HEK293 (cell line): Measurements from ENCODE around the gene WASF1.

ENCODE experiments used
- GLIS2 ChIP-seq: fragments of 450-650 bp; formaldehyde crosslinking; IDR thresholded peaks from 2 replicates; pipeline ENCODE4 v1.5.1; 2016; ENCODE audit warnings: missing biosample characterization, missing genetic modification characterization
- IKZF3 ChIP-seq: fragments of 450-650 bp; IDR thresholded peaks from 2 replicates; pipeline ENCODE4 v1.5.0; 2018; ENCODE audit warnings: missing biosample characterization, mild to moderate bottlenecking, missing genetic modification characterization, moderate library complexity
- KLF16 ChIP-seq: fragments of 450-650 bp; formaldehyde crosslinking; IDR thresholded peaks from 2 replicates; pipeline ENCODE4 v1.5.1; 2017; ENCODE audit warnings: missing biosample characterization, missing genetic modification characterization
- OVOL3 ChIP-seq: fragments of 450-650 bp; formaldehyde crosslinking; IDR thresholded peaks from 2 replicates; pipeline ENCODE4 v1.5.1; 2016; ENCODE audit warnings: missing biosample characterization, missing genetic modification characterization
- PRDM1 ChIP-seq: fragments of 450-650 bp; formaldehyde crosslinking; IDR thresholded peaks from 2 replicates; pipeline ENCODE4; 2016; ENCODE audit warnings: missing biosample characterization, missing genetic modification characterization
- PRDM10 ChIP-seq: fragments of 450-650 bp; formaldehyde crosslinking; IDR thresholded peaks from 2 replicates; pipeline ENCODE4 v1.5.1; 2016; ENCODE audit warnings: missing biosample characterization, missing genetic modification characterization
- SALL2 ChIP-seq: fragments of 450-650 bp; formaldehyde crosslinking; IDR thresholded peaks from 2 replicates; pipeline ENCODE4 v1.5.0; 2017; ENCODE audit warnings: missing biosample characterization, mild to moderate bottlenecking, missing genetic modification characterization, borderline replicate concordance
- SP2 ChIP-seq: fragments of 450-650 bp; formaldehyde crosslinking; IDR thresholded peaks from 2 replicates; pipeline ENCODE4 v1.5.1; 2016; ENCODE audit warnings: missing biosample characterization, missing genetic modification characterization
- SP3 ChIP-seq: fragments of 450-650 bp; formaldehyde crosslinking; IDR thresholded peaks from 2 replicates; pipeline ENCODE4 v1.5.1; 2016; ENCODE audit warnings: missing biosample characterization, missing genetic modification characterization
- TCF7L2 ChIP-seq: IDR thresholded peaks from 2 replicates; pipeline ENCODE4 v1.6.1; 2011; ENCODE audit warnings: low read depth, mild to moderate bottlenecking, inconsistent platforms, low read length, moderate library complexity, borderline replicate concordance
- ZEB2 ChIP-seq: fragments of 450-650 bp; formaldehyde crosslinking; IDR thresholded peaks from 2 replicates; pipeline ENCODE4 v1.5.1; 2016; ENCODE audit warnings: missing biosample characterization, missing genetic modification characterization
- ZFP69B ChIP-seq: fragments of 450-650 bp; formaldehyde crosslinking; IDR thresholded peaks from 2 replicates; pipeline ENCODE4 v1.5.1; 2016; ENCODE audit warnings: missing biosample characterization, missing genetic modification characterization
- ZNF16 ChIP-seq: fragments of 450-650 bp; formaldehyde crosslinking; IDR thresholded peaks from 2 replicates; pipeline ENCODE4 v1.5.1; 2016; ENCODE audit warnings: low read depth, missing biosample characterization, missing genetic modification characterization
- ZNF501 ChIP-seq: fragments of 450-650 bp; formaldehyde crosslinking; IDR thresholded peaks from 2 replicates; pipeline ENCODE4 v1.5.1; 2016; ENCODE audit warnings: missing biosample characterization, missing genetic modification characterization
- ZNF555 ChIP-seq: fragments of 450-650 bp; formaldehyde crosslinking; conservative IDR thresholded peaks from 2 replicates; pipeline ENCODE4 v1.5.1; 2017; ENCODE audit warnings: missing biosample characterization, mild to moderate bottlenecking, missing genetic modification characterization, inconsistent platforms
- ZNF558 ChIP-seq: fragments of 450-650 bp; formaldehyde crosslinking; IDR thresholded peaks from 2 replicates; pipeline ENCODE4 v1.5.1; 2016; ENCODE audit warnings: missing biosample characterization, missing genetic modification characterization
- ZNF561 ChIP-seq: fragments of 450-650 bp; IDR thresholded peaks from 2 replicates; pipeline ENCODE4 v1.5.1; 2018; ENCODE audit warnings: missing biosample characterization, missing genetic modification characterization, borderline replicate concordance
- ZNF600 ChIP-seq: fragments of 450-650 bp; formaldehyde crosslinking; IDR thresholded peaks from 2 replicates; pipeline ENCODE4 v1.5.1; 2016; ENCODE audit warnings: missing biosample characterization, missing genetic modification characterization
- ZNF610 ChIP-seq: fragments of 450-650 bp; formaldehyde crosslinking; IDR thresholded peaks from 2 replicates; pipeline ENCODE4 v1.5.1; 2016; ENCODE audit warnings: missing biosample characterization, missing genetic modification characterization, borderline replicate concordance
- ZNF629 ChIP-seq: fragments of 450-650 bp; formaldehyde crosslinking; IDR thresholded peaks from 2 replicates; pipeline ENCODE4 v1.5.1; 2017; ENCODE audit warnings: missing biosample characterization, missing genetic modification characterization
- ZNF654 ChIP-seq: fragments of 450-650 bp; formaldehyde crosslinking; IDR thresholded peaks from 2 replicates; pipeline ENCODE4 v1.5.1; 2016; ENCODE audit warnings: low read depth, missing biosample characterization, missing genetic modification characterization
- ZNF843 ChIP-seq: fragments of 450-650 bp; formaldehyde crosslinking; IDR thresholded peaks from 2 replicates; pipeline ENCODE4 v1.5.1; 2016; ENCODE audit warnings: missing biosample characterization, missing genetic modification characterization
- ZXDB ChIP-seq: fragments of 450-650 bp; formaldehyde crosslinking; IDR thresholded peaks from 2 replicates; pipeline ENCODE4 v1.5.1; 2016; ENCODE audit warnings: missing biosample characterization, missing genetic modification characterization
- TF ChIP-seq, protein P1 (sequence below): fragments of 450-650 bp; formaldehyde crosslinking; IDR thresholded peaks from 2 replicates; pipeline ENCODE4 v1.5.1; 2016; ENCODE audit warnings: missing biosample characterization, missing genetic modification characterization, low read depth
- TF ChIP-seq, protein P2 (sequence below): fragments of 450-650 bp; formaldehyde crosslinking; optimal IDR thresholded peaks from 2 replicates; pipeline ENCODE3; 2016; ENCODE audit warnings: missing biosample characterization, mild to moderate bottlenecking, missing genetic modification characterization
- TF ChIP-seq, protein P3 (sequence below): fragments of 450-650 bp; formaldehyde crosslinking; IDR thresholded peaks from 2 replicates; pipeline ENCODE4; 2016; ENCODE audit warnings: missing biosample characterization, missing genetic modification characterization
- TF ChIP-seq, protein P4 (sequence below): fragments of 450-650 bp; formaldehyde crosslinking; IDR thresholded peaks from 2 replicates; pipeline ENCODE4 v1.5.1; 2016; ENCODE audit warnings: missing biosample characterization, missing genetic modification characterization
- TF ChIP-seq, protein P5 (sequence below): fragments of 450-650 bp; IDR thresholded peaks from 2 replicates; pipeline ENCODE4 v1.5.1; 2018; ENCODE audit warnings: missing biosample characterization, mild to moderate bottlenecking, missing genetic modification characterization

Gene WASF1

DNA sequence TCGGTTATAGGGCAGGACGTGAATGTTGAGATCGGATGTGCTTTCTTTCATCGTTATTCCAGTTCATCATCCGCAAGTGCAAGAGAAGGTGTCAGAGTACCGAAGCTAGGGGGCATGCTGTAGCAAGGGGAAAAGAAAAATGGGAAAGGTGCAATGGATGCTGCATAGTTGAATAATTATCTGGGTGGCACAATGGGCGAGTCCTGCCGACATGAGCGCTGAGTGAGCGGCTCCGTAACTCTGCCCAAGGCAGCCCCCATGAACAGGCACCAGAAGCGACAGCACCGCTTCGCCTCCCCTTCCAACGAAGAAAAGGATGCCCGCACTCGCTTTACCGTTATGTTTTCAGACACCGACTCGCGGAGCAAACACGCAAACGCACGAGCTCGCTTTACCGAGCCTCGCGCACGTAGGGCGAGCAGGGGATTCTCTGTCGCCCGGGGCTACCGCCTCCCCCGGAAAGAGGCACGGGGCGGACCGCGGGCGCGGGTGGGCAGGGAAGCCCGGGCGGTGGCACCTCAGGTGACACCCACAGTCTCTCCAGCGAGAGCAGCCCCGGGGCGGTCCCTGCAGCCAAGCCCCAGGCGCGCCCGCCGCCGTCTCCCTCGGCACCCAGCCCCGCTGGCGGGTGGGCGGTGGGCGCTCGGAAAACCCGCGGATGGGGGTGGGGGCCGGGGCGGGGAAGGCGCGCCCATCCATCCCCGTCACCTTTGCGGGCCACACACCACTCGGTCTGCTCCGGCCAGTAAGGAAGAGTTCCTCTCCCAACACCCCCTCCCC, 654 bp downstream of the WASF1 start (continued):
- TF ChIP-seq, protein P1, sequence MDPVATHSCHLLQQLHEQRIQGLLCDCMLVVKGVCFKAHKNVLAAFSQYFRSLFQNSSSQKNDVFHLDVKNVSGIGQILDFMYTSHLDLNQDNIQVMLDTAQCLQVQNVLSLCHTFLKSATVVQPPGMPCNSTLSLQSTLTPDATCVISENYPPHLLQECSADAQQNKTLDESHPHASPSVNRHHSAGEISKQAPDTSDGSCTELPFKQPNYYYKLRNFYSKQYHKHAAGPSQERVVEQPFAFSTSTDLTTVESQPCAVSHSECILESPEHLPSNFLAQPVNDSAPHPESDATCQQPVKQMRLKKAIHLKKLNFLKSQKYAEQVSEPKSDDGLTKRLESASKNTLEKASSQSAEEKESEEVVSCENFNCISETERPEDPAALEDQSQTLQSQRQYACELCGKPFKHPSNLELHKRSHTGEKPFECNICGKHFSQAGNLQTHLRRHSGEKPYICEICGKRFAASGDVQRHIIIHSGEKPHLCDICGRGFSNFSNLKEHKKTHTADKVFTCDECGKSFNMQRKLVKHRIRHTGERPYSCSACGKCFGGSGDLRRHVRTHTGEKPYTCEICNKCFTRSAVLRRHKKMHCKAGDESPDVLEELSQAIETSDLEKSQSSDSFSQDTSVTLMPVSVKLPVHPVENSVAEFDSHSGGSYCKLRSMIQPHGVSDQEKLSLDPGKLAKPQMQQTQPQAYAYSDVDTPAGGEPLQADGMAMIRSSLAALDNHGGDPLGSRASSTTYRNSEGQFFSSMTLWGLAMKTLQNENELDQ: no peak
- TF ChIP-seq PRDM1 (tag by site-specific recombination): peak; percentile 97
- peak; percentile 74 for TF ChIP-seq ZNF654 (tag by site-specific recombination)
- TF ChIP-seq ZNF555: no peak
- TF ChIP-seq SP3: peak; percentile 68
- TF ChIP-seq IKZF3: peak; percentile 75
- no peak for TF ChIP-seq SALL2 (tag by site-specific recombination)
- TF ChIP-seq ZFP69B (tag by site-specific recombination): no peak
- TF ChIP-seq ZNF558 (tag by site-specific recombination): peak; percentile 69; the same call in 1 of the 2 replicates
- peak; percentile 65; the same call in 1 of the 2 replicates for TF ChIP-seq ZNF610
- TF ChIP-seq, protein P2, sequence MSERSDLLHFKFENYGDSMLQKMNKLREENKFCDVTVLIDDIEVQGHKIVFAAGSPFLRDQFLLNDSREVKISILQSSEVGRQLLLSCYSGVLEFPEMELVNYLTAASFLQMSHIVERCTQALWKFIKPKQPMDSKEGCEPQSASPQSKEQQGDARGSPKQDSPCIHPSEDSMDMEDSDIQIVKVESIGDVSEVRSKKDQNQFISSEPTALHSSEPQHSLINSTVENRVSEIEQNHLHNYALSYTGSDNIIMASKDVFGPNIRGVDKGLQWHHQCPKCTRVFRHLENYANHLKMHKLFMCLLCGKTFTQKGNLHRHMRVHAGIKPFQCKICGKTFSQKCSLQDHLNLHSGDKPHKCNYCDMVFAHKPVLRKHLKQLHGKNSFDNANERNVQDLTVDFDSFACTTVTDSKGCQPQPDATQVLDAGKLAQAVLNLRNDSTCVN (tag by site-specific recombination): peak; percentile 76
- TF ChIP-seq ZXDB (tag by site-specific recombination): peak; percentile 58
- TF ChIP-seq, protein P3, sequence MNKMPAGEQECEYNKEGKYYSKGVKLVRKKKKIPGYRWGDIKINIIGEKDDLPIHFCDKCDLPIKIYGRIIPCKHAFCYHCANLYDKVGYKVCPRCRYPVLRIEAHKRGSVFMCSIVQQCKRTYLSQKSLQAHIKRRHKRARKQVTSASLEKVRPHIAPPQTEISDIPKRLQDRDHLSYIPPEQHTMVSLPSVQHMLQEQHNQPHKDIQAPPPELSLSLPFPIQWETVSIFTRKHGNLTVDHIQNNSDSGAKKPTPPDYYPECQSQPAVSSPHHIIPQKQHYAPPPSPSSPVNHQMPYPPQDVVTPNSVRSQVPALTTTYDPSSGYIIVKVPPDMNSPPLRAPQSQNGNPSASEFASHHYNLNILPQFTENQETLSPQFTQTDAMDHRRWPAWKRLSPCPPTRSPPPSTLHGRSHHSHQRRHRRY (tag by site-specific recombination): no peak
- TF ChIP-seq, protein P4, sequence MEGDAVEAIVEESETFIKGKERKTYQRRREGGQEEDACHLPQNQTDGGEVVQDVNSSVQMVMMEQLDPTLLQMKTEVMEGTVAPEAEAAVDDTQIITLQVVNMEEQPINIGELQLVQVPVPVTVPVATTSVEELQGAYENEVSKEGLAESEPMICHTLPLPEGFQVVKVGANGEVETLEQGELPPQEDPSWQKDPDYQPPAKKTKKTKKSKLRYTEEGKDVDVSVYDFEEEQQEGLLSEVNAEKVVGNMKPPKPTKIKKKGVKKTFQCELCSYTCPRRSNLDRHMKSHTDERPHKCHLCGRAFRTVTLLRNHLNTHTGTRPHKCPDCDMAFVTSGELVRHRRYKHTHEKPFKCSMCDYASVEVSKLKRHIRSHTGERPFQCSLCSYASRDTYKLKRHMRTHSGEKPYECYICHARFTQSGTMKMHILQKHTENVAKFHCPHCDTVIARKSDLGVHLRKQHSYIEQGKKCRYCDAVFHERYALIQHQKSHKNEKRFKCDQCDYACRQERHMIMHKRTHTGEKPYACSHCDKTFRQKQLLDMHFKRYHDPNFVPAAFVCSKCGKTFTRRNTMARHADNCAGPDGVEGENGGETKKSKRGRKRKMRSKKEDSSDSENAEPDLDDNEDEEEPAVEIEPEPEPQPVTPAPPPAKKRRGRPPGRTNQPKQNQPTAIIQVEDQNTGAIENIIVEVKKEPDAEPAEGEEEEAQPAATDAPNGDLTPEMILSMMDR (tag by site-specific recombination): peak; percentile 93
- no peak for TF ChIP-seq TCF7L2
- TF ChIP-seq, protein P5, sequence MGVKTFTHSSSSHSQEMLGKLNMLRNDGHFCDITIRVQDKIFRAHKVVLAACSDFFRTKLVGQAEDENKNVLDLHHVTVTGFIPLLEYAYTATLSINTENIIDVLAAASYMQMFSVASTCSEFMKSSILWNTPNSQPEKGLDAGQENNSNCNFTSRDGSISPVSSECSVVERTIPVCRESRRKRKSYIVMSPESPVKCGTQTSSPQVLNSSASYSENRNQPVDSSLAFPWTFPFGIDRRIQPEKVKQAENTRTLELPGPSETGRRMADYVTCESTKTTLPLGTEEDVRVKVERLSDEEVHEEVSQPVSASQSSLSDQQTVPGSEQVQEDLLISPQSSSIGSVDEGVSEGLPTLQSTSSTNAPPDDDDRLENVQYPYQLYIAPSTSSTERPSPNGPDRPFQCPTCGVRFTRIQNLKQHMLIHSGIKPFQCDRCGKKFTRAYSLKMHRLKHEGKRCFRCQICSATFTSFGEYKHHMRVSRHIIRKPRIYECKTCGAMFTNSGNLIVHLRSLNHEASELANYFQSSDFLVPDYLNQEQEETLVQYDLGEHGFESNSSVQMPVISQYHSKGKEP (tag by site-specific recombination): peak; percentile 80
- TF ChIP-seq SP2 (tag by site-specific recombination): peak; percentile 69
- TF ChIP-seq ZEB2 (tag by site-specific recombination): peak; percentile 95
- TF ChIP-seq ZNF629 (tag by site-specific recombination): peak; percentile 53
- TF ChIP-seq KLF16 (tag by site-specific recombination): peak; percentile 60; the same call in 1 of the 2 replicates
- TF ChIP-seq GLIS2 (tag by site-specific recombination): no peak
- peak; percentile 63 for TF ChIP-seq ZNF561 (tag by site-specific recombination)
- TF ChIP-seq OVOL3 (tag by site-specific recombination): peak; percentile 65; the same call in 1 of the 2 replicates
- TF ChIP-seq ZNF16 (tag by site-specific recombination): no peak
- peak; percentile 94 for TF ChIP-seq ZNF600 (tag by site-specific recombination)
- TF ChIP-seq PRDM10 (tag by site-specific recombination): peak; percentile 96
- no peak for TF ChIP-seq ZNF843
- TF ChIP-seq ZNF501 (tag by site-specific recombination): peak; percentile 49; the same call in 1 of the 2 replicates
